Measurements from ENCODE around the gene CES4A.
A peak's percentile ranks its signal among the peaks of the same experiment; 100 is the strongest.

Gene CES4A

DNA sequence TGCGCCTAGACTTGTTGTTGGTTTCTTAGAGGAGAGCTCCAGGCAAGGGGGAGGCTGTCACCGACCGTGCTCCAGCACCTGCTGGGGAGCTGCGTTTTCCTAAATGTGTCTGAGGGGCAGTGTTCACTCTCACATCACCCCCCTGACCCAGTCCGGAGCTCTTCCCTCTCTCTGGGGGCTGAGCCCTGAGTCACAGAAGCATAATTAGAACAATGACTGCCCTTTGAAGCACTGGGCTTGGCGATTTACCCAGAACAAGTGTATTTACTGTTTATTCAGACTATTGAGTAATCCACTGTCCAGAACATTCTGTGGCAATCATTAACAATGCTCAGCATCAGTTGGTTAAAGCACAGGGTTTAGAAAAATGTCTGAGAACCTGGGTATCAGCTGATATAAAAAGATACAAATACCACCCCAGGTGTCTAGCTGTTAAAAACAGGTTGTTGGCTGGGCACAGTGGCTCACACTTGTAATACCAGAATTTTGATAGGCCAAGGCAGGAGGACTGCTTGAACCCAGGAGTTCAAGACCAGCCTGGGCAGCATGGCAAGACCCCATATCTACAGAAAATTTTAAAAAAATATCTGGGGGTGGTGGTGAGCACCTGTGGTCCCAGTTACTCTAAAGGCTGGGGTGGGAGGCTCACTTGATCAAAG is 8.1 kb downstream of the CES4A start:
- TF ChIP-seq, protein P1, sequence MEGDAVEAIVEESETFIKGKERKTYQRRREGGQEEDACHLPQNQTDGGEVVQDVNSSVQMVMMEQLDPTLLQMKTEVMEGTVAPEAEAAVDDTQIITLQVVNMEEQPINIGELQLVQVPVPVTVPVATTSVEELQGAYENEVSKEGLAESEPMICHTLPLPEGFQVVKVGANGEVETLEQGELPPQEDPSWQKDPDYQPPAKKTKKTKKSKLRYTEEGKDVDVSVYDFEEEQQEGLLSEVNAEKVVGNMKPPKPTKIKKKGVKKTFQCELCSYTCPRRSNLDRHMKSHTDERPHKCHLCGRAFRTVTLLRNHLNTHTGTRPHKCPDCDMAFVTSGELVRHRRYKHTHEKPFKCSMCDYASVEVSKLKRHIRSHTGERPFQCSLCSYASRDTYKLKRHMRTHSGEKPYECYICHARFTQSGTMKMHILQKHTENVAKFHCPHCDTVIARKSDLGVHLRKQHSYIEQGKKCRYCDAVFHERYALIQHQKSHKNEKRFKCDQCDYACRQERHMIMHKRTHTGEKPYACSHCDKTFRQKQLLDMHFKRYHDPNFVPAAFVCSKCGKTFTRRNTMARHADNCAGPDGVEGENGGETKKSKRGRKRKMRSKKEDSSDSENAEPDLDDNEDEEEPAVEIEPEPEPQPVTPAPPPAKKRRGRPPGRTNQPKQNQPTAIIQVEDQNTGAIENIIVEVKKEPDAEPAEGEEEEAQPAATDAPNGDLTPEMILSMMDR (conservative IDR thresholded peaks at IDR 0.05; ENCODE audit: low read length): no peak
- H3K4me3 ChIP-seq (ENCODE audit: low read length): no peak overlapping the region
- DNase-seq (ENCODE audit: low read depth): peak; percentile 81

DNA sequence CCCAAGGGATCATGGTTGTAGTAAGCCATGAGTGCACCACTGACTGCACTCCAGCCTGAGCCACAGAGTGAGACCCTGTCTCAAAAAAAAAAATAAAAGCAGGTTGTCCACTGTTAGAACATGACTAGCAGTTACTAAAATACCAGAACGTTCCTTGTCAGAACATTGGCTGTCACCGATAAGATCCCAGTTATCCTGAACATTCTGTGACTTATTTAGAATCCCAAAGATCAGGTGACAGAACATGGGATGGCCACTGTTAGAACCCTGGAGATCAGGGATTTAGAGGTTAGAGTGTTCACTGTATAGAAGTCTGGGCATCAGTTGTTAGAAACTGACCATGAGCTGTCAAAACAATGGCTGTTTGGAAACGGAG is 8.6 kb downstream of the CES4A start:
- TF ChIP-seq, protein P1 (conservative IDR thresholded peaks at IDR 0.05; ENCODE audit: low read length): no peak
- no peak for DNase-seq (ENCODE audit: low read depth)
- H3K4me3 ChIP-seq (ENCODE audit: low read length): no peak overlapping the region

DNA sequence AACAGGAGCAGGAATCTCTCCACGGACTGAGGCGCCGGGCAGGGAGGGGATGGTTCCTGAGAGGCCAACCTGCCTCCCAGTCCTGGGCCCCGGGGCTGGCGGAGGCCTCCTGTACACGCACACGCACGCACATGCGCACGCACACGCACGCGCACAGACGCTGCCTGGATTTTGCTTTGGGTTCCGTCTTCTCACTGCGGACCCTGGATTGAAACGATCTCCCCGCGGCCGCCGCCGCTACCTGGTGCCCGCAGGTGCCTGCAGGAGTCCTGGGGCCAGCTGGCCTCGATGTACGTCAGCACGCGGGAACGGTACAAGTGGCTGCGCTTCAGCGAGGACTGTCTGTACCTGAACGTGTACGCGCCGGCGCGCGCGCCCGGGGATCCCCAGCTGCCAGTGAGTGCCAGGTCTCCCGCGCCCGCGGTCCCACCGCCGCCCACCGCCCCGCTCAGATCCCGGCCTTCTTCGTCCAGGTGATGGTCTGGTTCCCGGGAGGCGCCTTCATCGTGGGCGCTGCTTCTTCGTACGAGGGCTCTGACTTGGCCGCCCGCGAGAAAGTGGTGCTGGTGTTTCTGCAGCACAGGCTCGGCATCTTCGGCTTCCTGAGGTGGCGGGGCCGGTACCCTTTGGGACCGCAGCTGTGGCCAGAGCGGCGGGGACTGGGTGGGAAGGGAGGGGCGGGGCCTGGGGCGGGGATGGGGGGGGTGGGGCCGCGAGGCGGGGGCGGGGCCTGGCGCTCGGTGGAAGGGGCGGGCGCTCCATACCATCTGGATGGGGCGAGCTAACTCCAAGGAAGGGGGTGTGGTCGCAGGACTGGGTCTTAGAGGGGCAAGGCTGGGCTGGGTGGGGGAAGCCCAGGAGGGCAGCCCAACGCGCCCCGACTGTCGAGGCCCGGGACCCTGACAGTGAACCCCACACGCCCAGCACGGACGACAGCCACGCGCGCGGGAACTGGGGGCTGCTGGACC is 12.3 kb downstream of the CES4A start:
- no peak for DNase-seq (ENCODE audit: low read depth)
- peak overlapping the region; percentile 62 for H3K4me3 ChIP-seq (ENCODE audit: low read length)
- TF ChIP-seq, protein P1 (conservative IDR thresholded peaks at IDR 0.05; ENCODE audit: low read length): no peak

DNA sequence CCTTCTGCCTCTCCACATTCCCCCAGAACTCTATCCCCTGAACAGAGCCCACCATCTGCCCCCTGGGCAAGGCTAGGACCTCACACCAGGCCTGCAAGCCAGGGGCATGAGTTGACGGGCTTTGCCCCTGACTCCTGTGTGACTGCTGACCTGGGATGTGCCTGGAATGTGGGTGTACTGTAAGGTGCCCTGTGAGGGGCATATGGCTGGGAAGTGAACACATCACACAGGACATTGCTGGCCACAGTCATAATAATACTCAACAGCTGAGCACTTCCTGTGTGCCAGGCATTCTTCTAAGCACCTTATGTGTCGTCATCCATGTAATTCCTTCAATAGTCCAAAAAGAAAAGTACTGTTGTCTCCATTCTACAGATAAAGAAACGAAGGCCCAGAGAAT is 13.3 kb downstream of the CES4A start:
- TF ChIP-seq, protein P1 (conservative IDR thresholded peaks at IDR 0.05; ENCODE audit: low read length): no peak
- DNase-seq (ENCODE audit: low read depth): no peak
- no peak overlapping the region for H3K4me3 ChIP-seq (ENCODE audit: low read length)

DNA sequence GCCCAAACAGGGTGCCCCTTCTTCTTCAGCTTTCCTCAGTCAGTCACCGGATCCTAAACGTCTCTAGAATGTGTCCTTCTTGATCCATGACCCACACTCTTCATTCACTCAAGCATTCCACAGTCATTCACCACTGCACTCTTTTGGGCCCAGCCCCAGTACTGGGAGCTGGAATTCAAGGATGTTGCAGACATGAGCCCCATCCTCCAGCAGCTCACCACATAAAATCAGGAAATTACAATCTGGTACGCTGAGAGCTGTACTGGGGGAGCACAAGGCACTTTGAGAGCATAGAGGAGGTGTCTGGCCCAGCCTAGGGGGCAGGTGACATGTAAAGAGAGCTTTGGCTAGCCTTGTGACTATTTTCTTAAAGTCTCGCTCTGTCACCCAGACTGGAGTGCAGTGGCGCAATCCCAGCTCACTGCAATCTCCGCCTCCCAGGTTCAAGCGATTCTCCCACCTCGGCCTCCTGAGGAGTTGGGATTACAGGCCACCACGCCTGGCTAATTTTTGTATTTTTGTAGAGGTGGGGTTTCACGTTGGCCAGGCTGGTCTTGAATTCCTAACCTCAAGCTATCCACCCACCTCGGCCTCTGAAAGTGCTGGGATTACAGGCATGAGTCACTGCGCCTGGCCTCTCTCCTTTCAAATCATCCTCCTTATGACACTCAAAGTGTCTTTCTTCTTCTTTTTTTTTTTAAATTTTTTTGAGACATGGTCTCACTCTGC is 18.7 kb downstream of the CES4A start:
- DNase-seq (ENCODE audit: low read depth): peak; percentile 23
- TF ChIP-seq, protein P1 (conservative IDR thresholded peaks at IDR 0.05; ENCODE audit: low read length): no peak
- no peak overlapping the region for H3K4me3 ChIP-seq (ENCODE audit: low read length)

DNA sequence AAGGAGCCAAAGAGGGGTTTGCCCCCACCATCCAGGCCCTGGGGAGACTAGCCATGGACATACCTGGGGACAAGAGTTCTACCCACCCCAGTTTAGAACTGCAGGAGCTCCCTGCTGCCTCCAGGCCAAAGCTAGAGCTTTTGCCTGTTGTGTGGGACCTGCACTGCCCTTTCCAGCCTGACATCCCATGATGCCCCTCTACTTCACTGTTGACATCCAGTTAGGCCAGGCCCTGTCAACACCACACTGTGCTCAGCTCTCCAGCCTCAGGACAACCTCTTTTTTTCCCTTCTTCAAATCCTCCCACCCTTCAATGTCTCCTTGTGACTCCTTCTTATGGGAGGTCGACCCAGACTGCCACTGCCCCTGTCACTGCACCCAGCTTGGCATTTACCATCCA is 20.8 kb downstream of the CES4A start:
- DNase-seq (ENCODE audit: low read depth): no peak
- TF ChIP-seq, protein P1 (conservative IDR thresholded peaks at IDR 0.05; ENCODE audit: low read length): no peak
- no peak overlapping the region for H3K4me3 ChIP-seq (ENCODE audit: low read length)

Measured in AG10803 (cell line).